HEK293 (cell line): ENCODE measurements around the gene GPRC5D.

ENCODE experiments used
- OSR2 ChIP-seq: fragments of 450-650 bp; formaldehyde crosslinking; IDR thresholded peaks from 2 replicates; pipeline ENCODE4 v1.5.1; 2016; ENCODE audit warnings: missing biosample characterization, missing genetic modification characterization
- WT1 ChIP-seq: fragments of 450-650 bp; formaldehyde crosslinking; IDR thresholded peaks from 2 replicates; pipeline ENCODE4 v1.5.1; 2016; ENCODE audit warnings: missing biosample characterization, missing genetic modification characterization
- ZEB2 ChIP-seq: fragments of 450-650 bp; formaldehyde crosslinking; IDR thresholded peaks from 2 replicates; pipeline ENCODE4 v1.5.1; 2016; ENCODE audit warnings: missing biosample characterization, missing genetic modification characterization
- ZNF121 ChIP-seq: fragments of 450-650 bp; formaldehyde crosslinking; IDR thresholded peaks from 2 replicates; pipeline ENCODE4 v1.5.1; 2016; ENCODE audit warnings: missing biosample characterization, missing genetic modification characterization
- ZNF24 ChIP-seq: fragments of 450-650 bp; formaldehyde crosslinking; IDR thresholded peaks from 2 replicates; pipeline ENCODE4 v1.5.1; 2016; ENCODE audit warnings: missing biosample characterization, missing genetic modification characterization
- ZNF658 ChIP-seq: fragments of 450-650 bp; formaldehyde crosslinking; IDR thresholded peaks from 2 replicates; pipeline ENCODE4; 2016; ENCODE audit warnings: missing biosample characterization, missing genetic modification characterization
- TF ChIP-seq, protein P1 (sequence below): fragments of 450-650 bp; formaldehyde crosslinking; IDR thresholded peaks from 2 replicates; pipeline ENCODE4 v1.5.1; 2017; ENCODE audit warnings: missing biosample characterization, missing genetic modification characterization
- TF ChIP-seq, protein P2 (sequence below): fragments of 450-650 bp; formaldehyde crosslinking; IDR thresholded peaks from 2 replicates; pipeline ENCODE4 v1.5.1; 2016; ENCODE audit warnings: missing biosample characterization, missing genetic modification characterization
- TF ChIP-seq, protein P3 (sequence below): fragments of 450-650 bp; formaldehyde crosslinking; IDR thresholded peaks from 2 replicates; pipeline ENCODE4 v1.5.1; 2016; ENCODE audit warnings: missing biosample characterization, missing genetic modification characterization
- TF ChIP-seq, protein P4 (sequence below): fragments of 450-650 bp; formaldehyde crosslinking; IDR thresholded peaks from 2 replicates; pipeline ENCODE4 v1.5.1; 2016; ENCODE audit warnings: missing biosample characterization, missing genetic modification characterization, low read depth

DNA sequence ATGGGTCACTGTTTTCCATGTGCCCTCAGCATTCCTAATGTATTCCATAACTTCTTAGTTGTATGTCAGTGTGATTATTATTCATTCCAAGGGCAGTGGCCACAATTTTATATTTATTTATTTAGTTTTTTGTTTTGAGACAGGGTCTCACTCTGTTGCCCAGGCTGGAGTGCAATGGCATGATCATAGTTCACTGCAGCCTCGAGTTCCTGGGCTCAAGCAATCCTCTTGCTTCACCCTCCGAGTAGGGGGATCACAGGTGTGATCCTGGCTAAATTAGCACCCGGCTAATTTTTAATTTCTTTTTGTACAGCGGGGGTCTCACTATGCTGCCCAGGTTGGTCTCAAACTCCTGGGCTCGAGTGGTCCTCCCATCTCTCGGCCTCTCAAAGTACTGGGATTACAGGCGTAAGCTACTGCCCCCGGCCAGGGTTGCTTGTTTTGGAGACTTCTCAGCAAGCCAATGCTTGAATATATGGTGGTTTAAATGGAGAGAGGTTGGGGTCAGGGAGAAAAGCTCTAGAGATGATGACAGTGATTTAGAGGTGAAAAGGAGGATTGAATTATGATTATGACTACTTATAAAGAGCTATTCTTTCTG is 53.0 kb downstream of the GPRC5D start:
- TF ChIP-seq, protein P1, sequence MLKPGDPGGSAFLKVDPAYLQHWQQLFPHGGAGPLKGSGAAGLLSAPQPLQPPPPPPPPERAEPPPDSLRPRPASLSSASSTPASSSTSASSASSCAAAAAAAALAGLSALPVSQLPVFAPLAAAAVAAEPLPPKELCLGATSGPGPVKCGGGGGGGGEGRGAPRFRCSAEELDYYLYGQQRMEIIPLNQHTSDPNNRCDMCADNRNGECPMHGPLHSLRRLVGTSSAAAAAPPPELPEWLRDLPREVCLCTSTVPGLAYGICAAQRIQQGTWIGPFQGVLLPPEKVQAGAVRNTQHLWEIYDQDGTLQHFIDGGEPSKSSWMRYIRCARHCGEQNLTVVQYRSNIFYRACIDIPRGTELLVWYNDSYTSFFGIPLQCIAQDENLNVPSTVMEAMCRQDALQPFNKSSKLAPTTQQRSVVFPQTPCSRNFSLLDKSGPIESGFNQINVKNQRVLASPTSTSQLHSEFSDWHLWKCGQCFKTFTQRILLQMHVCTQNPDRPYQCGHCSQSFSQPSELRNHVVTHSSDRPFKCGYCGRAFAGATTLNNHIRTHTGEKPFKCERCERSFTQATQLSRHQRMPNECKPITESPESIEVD (tag by site-specific recombination), result no peak
- TF ChIP-seq, protein P2, sequence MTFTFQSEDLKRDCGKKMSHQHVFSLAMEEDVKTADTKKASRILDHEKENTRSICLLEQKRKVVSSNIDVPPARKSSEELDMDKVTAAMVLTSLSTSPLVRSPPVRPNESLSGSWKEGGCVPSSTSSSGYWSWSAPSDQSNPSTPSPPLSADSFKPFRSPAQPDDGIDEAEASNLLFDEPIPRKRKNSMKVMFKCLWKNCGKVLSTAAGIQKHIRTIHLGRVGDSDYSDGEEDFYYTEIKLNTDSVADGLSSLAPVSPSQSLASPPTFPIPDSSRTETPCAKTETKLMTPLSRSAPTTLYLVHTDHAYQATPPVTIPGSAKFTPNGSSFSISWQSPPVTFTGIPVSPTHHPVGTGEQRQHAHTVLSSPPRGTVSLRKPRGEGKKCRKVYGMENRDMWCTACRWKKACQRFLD (tag by site-specific recombination), result no peak
- TF ChIP-seq, protein P3, sequence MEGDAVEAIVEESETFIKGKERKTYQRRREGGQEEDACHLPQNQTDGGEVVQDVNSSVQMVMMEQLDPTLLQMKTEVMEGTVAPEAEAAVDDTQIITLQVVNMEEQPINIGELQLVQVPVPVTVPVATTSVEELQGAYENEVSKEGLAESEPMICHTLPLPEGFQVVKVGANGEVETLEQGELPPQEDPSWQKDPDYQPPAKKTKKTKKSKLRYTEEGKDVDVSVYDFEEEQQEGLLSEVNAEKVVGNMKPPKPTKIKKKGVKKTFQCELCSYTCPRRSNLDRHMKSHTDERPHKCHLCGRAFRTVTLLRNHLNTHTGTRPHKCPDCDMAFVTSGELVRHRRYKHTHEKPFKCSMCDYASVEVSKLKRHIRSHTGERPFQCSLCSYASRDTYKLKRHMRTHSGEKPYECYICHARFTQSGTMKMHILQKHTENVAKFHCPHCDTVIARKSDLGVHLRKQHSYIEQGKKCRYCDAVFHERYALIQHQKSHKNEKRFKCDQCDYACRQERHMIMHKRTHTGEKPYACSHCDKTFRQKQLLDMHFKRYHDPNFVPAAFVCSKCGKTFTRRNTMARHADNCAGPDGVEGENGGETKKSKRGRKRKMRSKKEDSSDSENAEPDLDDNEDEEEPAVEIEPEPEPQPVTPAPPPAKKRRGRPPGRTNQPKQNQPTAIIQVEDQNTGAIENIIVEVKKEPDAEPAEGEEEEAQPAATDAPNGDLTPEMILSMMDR (tag by site-specific recombination), result no peak
- TF ChIP-seq, protein P4, sequence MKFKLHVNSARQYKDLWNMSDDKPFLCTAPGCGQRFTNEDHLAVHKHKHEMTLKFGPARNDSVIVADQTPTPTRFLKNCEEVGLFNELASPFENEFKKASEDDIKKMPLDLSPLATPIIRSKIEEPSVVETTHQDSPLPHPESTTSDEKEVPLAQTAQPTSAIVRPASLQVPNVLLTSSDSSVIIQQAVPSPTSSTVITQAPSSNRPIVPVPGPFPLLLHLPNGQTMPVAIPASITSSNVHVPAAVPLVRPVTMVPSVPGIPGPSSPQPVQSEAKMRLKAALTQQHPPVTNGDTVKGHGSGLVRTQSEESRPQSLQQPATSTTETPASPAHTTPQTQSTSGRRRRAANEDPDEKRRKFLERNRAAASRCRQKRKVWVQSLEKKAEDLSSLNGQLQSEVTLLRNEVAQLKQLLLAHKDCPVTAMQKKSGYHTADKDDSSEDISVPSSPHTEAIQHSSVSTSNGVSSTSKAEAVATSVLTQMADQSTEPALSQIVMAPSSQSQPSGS (tag by site-specific recombination), result no peak
- TF ChIP-seq OSR2 (tag by site-specific recombination) (no peak), ZNF121 (tag by site-specific recombination) (peak; percentile 94), ZNF24 (no peak), WT1 (tag by site-specific recombination) (no peak), ZNF658 (tag by site-specific recombination) (no peak), ZEB2 (tag by site-specific recombination) (no peak)
